Peyer's patch (tissue), 4 donors: Measurements from ENCODE around the gene WFIKKN2.

Experiments
- CTCF ChIP-seq, 6 experiments: fragments of 450-650 bp in 4 of 6; fragments of 200-600 bp in 2 of 6; sonication (generic) in 1 of 6; IDR thresholded peaks; one replicate each; pipeline ENCODE4 v1.5.1; 2017 to 2019; ENCODE audit warnings: antibody characterized with exemption in 6 of 6, mild to moderate bottlenecking in 3 of 6, moderate library complexity in 1 of 6
- POLR2A ChIP-seq, 2 donors: fragments of 450-650 bp; IDR thresholded peaks; one replicate each; pipeline ENCODE4 v1.5.1; 2017; ENCODE audit warnings: antibody characterized with exemption in 2 of 2, mild to moderate bottlenecking in 2 of 2, moderate library complexity in 2 of 2

- no peak for TF ChIP-seq CTCF (IDR thresholded peaks at IDR 0.05)
- TF ChIP-seq POLR2A (IDR thresholded peaks at IDR 0.05), result no peak
These were observed 45.8 kb downstream of the WFIKKN2 start for GRCh38 chr17:50881182-50881581.
